Stimulated activated CD4-positive, alpha-beta T cell treated with anti-CD3 and anti-CD28 coated beads, Interleukin-15, amount 100 ng/mL, for 1 hour (primary cell): ENCODE measurements around the gene TRAF3.

Source experiments
- DNase-seq, 2 donors: peaks; one replicate each; pipeline ENCODE4 v3.0.0-alpha.2; 2020; ENCODE audit warnings: low read depth in 1 of 2, low spot score in 1 of 2

Gene TRAF3, protein sequence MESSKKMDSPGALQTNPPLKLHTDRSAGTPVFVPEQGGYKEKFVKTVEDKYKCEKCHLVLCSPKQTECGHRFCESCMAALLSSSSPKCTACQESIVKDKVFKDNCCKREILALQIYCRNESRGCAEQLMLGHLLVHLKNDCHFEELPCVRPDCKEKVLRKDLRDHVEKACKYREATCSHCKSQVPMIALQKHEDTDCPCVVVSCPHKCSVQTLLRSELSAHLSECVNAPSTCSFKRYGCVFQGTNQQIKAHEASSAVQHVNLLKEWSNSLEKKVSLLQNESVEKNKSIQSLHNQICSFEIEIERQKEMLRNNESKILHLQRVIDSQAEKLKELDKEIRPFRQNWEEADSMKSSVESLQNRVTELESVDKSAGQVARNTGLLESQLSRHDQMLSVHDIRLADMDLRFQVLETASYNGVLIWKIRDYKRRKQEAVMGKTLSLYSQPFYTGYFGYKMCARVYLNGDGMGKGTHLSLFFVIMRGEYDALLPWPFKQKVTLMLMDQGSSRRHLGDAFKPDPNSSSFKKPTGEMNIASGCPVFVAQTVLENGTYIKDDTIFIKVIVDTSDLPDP

DNA sequence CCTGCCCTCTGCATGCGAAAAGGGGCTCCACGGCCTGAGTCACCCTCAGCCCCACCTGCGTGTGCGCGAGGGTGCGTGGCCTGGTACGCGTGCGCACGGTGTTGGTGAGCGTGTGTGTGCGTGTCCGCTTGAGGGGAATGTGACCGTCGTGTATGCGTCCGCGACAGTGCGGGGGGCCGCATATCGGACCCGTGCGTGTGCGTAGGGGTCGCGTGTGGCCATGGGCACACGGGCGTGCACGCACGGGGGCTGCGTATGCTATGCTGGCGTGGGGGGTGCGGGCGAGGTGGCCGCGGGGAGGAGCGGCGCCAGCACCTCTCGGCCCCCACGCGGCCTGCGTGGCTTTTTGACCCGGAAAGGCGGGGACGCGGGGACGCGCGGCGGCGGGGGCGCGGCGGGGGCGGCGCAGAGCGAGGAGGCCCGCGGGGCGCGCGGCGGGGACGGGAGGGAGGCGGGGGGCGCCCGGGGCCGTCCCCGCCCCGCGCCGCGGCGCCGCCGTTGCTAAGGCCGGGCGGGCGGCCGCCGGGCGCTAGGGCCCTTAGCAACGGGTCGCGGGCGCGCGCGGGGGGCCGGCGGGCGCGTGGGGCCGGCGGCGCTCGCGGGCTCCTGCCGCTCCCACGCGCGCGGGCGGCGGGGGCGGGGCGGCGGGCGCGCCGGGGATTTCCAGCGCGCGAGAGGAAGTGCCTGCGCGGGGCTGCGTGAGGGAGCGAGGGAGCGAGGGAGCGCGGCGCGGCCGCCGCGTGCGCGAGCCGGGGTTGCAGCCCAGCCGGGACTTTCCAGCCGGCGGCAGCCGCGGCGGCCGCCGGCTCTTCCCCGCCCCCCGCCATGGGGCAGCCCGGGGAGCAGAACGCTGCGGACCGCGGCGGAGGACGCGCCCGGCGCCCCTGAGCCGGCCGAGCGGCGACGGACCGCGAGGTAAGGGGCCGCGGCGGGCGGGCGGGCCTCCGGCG lies at the start of gene TRAF3:
Gene TRAF3, plus strand, starts transcription at position 689 of the 950 bp plus-strand sequence. CDS start 92,753 bp downstream, outside the sequence.
- DNase-seq = peak; percentile 79 to 80

DNA sequence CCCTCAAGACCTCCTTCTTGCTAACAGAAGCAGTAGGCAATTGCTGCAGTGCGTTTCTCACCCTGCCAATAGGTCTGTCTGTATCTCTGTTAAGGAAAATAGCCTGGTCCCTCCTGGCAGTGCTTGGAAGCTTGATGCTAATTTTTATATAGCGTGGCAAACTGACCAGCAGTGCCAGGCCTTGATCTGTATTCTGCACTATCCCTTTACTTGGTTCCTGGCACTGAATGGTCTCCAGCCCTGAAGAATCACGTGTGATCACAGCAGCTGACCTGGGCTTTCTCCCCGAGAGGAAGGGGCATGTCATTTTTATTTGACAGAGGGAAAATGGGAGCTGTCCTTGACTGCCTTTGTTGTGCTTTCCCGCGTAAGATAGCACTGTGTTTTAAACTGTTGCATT lies 48.7 kb upstream of the TRAF3 start:
- DNase-seq = no peak

DNA sequence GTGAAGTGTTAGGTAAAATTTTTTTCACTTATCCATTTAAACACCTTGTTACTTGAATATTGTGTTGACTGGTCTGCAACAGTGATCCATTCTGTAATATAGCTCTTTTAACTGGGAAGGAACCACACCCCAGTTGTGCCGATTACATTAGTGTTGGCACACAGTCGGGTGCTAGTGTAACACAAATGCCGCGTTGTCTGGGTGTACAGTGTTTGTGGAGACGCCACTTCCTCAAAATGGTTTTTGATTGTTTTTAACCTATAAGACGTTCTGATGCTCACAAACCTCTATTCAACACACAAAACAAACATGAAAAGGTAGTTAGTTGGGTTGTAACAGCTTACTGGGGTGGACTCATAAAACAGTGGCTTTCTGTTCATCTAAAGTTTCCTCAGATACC lies 48.0 kb upstream of the TRAF3 start:
- no peak for DNase-seq

DNA sequence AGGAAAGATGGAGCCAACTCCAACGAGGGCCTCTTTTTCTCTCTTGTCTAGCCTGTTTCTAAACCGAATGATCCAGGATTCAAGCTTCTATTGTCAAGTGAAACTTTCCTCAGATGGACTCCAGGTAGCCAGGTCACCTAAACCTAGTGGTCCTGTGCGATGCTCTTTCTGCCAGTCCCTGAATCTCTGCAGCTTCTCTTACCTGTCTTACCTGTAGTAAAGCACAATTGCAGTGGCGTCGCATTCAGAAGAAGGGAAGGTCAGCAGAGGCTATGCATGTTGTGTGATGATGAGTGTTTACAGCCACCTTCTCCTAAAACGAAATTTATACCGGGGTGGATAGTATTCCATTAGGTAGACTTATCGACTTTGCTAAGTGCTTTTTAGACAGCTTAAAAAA lies 47.4 kb upstream of the TRAF3 start:
- DNase-seq = no peak

DNA sequence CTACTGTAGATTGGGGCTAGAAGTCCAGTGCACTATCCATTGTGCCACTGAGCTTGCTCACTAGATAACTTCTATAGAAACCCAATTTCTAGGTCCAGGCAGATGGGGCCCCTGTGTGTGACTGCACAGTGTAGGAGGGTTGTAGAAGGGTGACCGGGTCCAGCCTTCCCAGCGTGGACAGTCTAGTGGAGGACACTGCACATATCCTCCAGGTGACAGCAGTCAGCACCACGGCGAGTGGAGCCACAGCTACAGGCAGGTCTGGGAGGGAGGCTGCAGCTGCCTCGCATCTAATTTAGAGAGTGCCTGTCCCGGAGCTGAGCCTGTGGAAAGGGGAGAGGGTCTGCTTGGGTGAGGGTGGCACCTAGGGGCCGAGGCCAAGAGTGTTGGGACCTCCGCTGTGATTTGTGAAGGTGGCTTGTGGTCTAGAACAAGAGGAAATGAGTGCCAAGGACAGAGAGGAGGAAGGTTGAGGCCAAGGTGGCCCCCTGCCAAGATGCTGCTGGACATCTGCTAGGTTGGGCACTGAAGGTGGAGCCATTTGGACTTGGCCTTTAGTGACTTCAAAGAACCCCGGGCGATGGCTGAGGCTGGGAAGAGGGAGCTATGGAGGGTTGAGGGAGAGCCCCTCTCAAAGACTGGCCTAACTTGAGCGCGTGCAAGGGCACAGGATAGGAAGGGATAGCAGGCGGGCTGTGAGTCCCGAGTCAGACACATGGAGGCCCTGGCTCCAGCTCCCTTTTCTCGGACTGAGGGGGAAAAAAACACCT lies 46.0 kb upstream of the TRAF3 start:
- DNase-seq = no peak

DNA sequence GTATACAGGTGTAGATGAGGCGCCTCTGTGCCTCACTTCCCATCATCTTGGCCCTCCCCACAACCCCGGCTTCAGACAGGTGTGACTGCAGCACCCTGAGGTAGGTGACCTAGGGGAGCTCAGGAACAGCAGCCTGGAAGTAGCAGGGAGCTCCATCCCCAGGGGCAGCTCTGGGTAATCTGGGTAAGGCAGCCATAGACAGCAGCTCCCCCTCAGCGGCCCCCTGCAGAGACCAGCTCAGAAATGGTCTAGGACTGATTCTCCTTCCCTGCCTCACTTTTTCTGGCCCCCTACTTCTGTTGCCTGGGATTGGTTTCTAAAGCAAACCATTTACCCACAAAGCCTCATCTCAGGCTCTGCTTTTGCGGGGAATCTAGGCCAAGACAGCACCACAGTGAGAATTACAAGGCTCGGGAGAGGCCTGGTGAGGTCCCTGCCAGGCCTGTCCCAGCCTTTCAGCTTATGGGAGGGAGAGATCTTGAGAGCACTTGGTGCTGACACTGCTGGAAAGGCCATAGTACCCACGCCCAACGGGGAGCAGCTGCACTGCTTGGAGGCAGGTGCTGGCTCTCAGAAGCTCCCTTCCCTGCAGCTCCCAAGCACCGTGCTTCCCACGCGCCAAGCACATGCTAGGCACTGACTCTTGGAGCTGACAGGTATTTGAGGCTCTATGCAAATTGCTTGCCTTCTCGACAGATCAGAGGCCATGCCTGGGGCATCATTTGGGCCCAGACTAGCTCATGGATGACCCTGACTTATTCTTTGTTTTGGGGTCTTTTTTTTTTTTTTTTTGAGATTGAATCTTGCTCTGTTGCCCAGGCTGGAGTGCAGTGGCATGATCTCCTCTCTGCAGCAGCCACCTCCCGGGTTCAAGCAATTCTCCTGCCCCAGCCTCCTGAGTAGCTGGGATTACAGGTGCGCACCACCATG lies 45.1 kb upstream of the TRAF3 start:
- no peak for DNase-seq

DNA sequence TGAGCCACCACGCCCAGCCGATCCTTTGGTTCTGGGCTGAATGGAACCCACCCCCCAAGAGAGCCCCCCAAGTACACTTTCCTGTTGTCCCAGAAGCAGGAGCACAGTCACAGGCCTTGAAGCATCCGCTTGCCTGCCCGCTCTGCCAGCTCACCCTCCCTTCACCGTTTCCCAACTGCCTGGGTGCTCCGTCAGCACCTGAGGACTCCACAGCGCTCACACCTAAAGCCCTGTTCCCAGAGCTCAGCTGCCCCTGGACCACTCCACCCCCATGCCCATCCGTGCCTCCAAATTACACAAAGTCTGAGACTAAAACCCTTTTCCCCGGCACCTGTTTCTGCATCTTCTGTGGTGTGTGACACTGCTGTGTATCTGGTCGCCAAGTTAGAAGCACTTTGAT lies 44.3 kb upstream of the TRAF3 start:
- DNase-seq = no peak

DNA sequence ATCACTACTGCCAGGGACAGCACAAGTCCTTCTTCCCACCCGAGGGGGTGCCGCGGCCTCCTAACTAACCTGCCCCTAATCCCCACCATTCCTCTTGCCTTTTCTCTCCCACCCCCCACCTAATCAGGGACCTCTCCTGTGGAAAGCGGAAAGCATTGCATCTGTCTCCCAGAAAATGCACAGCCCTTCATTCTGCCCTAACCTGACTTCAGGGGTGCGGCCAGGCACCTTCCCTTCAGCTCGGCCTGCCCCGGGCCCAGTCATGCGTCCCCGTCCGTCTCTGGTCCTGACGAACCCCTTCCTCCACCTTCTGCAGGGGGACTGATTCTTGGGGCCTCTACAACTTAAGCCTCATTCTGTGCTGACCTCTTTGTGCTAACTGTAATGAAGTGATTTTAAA lies 43.9 kb upstream of the TRAF3 start:
- DNase-seq = no peak

DNA sequence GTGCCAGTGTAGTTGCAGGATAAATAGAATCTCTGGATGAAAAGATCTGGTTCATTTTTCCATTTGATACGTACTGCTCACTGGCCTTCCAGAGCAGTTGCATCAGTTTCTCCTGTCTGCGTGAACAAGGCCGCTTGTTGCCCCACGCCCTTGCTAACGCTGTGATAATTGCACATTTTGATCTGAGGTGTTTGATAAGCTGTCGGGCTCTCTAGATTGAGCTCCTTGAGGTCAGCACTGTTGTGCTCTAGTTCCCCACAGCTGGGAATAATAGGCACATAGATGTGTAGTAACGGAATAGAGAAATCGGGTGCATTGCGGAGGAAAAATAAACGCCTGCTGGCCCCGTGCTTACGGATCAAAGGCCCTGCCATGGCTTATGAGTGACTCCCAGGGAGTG lies 42.8 kb upstream of the TRAF3 start:
- no peak for DNase-seq

DNA sequence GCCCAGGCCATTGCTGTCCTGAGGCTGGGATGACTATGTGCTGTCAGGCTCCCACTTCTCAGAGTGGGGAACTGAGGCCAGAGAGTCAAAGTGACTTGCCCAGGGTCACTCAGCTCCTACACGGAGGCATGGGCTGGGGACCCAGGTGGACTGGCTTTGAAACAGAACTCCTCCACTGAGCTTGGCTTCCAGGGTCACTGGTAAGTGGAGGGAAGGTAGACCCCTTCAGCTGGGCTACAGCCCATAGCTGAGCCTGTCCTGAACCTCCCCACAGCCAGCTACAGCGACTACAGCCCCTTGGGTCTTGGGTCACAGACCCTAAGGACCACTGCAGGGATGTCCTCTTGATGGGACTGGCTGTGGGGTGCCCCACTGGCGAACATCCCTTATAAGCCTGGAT lies 40.3 kb upstream of the TRAF3 start:
- no peak for DNase-seq

DNA sequence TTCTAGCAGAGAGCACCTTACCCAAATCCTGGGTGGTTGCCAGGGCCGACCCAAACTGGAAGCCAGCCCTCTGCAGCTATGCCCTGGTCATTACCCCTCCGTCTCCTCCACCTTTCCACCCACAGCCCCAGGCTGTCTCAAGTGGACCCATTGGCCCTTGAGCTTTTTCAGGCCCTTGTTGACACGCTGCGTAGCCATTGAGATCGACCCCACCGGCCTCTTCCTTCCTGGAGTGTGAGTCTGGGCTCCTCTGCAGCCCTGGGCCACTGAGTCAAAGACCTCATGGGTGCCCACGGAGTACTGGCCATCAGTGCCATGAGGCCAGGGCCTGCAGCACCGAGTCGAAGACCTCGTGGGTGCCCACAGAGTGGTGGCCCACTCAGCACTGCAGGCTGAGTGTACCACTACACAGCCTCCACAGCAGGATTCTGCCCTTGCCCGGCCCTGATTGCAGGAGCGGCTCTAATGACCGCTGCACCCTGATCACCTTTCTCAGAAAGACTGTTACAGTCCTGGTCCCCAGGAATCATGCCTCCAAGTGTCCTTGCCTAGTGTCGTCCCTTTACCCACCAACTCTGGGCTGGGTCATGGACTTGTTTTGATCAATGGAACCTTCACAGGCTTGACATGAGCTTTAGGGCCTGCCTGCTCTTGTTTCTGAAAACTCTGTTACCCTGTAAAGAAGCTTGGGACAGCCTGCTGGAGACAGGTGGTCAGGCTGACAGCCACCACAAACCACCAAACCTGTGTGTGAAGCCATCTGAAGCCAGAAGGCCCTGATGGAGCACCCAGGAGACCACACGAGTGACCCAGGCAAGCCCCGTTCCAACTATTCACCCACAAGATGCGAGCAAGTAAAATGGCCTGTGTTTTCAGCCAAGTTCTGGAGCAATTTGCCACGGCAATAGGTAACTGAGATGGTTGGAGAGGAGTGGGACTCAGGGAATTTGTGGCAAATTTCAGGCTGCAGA lies 39.6 kb upstream of the TRAF3 start:
- no peak for DNase-seq

DNA sequence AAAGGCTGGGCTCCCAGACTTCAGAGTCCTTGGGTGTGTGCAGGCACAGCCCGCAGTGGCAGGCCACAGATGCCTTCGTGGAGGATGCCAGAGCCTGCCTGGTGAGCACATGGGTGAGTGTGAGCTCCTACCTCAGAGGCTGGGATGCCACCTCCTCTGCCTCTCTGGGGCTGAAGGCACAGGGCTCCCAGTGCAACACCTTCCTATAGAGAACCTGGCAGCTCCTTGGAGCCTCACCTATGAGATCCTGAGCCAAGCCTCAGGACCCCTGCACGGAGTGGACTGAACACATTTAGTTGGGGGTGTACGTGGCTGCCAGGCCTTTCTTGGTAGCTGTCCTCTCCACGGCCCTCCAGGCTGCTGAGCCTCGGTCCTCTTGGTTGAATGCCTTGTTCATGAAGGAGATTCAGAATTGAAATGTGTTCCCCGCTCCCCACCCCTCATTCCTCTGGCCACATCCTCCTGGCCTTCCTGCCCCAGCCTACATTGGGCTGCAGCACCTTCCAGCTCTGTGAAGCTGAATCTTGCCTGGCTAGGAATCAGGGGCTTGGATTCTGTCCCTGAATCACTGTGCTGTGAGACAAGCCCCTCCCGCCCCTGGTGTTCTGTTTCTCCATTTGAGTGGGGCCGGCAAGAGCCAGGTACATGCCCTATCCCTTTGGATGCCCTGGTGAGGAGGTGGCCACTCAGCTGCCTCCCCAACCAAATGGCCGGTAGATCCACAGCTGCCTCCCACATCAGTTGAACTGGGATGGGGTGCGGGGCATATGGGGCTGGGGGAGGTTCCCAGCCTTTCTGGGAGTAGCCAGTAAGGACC lies 38.7 kb upstream of the TRAF3 start:
- DNase-seq = no peak

DNA sequence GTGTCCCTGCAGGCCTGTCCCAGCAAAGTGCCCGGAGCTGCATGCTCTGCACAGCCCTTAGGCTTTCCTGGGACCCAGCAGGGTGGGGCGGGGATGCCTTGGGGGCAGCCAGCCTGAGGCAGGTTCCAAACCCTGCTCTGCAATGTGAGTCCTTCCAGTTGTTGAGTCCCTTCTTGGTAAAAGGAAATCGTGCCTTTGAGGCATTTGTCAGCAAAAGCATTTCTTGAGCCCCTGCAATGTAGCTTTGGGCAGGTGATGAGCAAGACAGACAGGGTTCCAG lies 38.1 kb upstream of the TRAF3 start:
- no peak for DNase-seq

DNA sequence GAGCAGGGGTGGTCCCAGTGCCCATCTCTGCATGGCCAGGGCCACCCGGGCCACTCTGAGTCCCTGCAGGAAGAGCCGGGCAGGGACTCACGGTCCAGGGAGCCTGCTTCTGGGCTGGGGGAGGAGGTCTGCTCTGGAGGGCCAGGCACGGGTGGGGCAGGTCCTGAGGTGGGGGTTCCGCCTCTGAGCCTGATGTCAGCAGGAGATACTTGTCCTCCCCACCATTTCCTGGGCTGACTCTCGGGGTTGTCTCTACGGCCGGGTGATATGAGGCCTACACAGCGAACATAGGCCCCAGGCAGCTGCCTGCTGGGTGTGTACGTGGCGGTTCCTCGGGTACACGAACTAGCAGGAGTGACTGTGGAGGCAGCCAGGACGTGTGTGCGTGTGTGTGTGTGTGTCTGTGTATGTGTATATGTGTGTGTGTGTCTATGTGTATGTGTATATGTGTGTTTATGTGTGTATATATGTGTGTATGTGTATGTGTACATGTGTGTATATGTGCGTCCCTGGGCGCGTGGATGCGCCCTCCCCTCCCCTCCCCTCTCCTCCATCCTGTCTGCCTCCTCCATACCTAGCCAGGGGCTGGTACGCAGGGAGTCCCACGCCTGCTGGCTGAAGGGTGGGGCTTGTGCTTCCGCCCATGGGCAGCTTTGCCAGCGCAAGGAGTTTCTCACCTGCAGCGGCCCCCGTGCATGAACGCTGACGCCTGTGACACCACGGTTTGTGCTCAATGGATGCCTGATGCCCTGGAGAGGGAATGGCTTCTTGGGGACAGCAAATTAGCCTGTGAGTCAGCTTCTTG lies 30.4 kb upstream of the TRAF3 start:
- DNase-seq = no peak

DNA sequence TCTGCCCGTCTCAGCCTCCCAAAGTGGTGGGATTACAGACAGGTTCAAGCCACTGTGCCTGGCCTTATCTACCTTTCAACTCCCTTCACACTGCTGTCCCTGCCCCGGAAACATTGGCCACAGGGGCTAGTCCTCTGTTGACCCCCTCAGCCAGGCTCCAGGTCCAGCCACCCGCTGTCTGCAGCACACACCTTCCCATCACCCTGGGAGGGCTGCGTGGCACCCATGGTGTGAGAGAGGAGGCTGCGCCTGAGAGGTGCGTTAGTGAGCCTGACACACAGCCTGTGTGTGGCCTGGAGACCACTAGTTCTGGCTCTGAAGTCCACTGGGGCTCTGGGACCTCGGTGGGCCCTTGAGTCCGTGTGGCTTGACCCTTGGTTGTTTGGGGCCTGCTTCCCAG lies 28.4 kb upstream of the TRAF3 start:
- DNase-seq = no peak

DNA sequence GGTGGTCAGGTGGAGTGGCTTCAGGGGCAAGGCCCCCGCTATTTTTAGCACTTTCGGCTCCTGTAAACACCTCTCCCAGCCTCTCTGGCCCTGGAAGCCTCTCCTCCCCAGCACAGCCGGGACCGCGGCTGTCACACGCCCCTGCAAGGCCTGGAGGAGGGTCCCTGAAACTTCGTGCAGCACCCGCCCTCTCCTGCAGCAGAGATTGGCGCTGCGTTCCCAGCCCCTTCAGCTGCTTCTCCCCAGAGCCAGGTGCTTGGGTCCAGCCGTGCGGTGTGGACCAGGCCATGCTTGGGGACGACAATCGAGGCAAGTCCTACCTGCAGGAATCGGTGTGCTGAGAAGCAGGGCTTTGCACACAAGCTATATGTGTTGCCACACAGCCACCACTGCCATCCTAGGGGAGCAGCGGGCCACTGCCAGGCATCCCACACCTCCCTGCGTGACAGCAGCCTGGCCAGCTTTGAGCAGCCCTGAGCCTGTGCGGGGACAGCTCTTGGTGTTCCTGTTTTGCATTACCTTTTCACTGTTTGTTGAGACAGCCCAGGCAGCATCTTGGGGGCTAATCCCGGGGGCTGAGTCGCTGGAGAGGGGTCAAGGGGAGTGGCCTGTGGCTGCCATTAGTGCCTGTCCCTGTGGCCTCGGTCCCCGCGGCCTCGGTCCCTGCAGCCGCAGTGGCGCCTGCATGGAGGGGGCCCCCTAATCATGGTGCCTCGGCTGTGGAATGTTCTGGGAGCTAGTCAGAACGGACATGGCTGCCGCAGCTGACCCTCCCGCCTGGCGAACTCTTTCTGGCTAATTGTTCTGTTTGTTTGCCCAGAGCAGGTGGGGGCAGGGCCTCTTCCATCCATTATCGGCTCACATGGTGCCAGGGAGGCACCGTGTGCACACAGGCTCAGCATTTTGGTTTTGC lies 27.6 kb upstream of the TRAF3 start:
- no peak for DNase-seq
